Forelimb muscle (tissue), 1 donor: ENCODE measurements around the gene CHD9. TPM values are rescaled to one million over a fixed set of nuclear protein-coding genes. Genes with fewer than 3 reads are reported as not detected.

ENCODE experiments used
- DNase-seq: peaks from one replicate; pipeline ENCODE4 v3.0.0-alpha.2; 2013; ENCODE audit warnings: low read depth
- polyA plus RNA-seq: library from polyadenylated mRNA; unstranded; fragments of 120-200 nt; gene quantifications from one replicate; pipeline ENCODE4 v1.2.1, GENCODE V29; 2013; ENCODE audit not compliant: insufficient read length

Gene CHD9
- polyA plus RNA-seq, 1 donor = 45.5 TPM

- no peak for DNase-seq
These were observed 301.9 kb downstream of the CHD9 start for GRCh38 chr16:53356478-53357207.

GRCh38 chr16:53357208-53357586, 302.4 kb downstream of the CHD9 start:
- DNase-seq = no peak

GRCh38 chr16:53357955-53358354, 303.2 kb downstream of the CHD9 start:
- no peak for DNase-seq

GRCh38 chr16:53358884-53359283, 304.1 kb downstream of the CHD9 start:
- DNase-seq = no peak

- no peak for DNase-seq
These were observed 315.1 kb downstream of the CHD9 start for GRCh38 chr16:53369921-53370320.

GRCh38 chr16:53370827-53371226, 316.0 kb downstream of the CHD9 start:
- no peak for DNase-seq

GRCh38 chr16:53372992-53373871, 318.4 kb downstream of the CHD9 start:
- DNase-seq = no peak

GRCh38 chr16:53374800-53375199, 320.0 kb downstream of the CHD9 start:
- DNase-seq = no peak

- no peak for DNase-seq
These were observed 323.3 kb downstream of the CHD9 start for GRCh38 chr16:53378138-53378537.

Other genes starting within 250 kb of the CHD9 start
- 2.7 TPM for gene CHD9NB, start 2.1 kb upstream of the CHD9 start, polyA plus RNA-seq